Right lobe of liver (tissue), 6 donors: ENCODE results near the gene MCF2L2. TPM values are rescaled to one million over a fixed set of nuclear protein-coding genes. Genes with fewer than 3 reads are reported as not detected.

Experiments
- ATAC-seq, 4 donors: fragments of 200-7000 bp; cut with Tn5 transposase; one replicate each; pipeline ENCODE4 v1.9.1; 2020; ENCODE audit warnings: mild to moderate bottlenecking in 4 of 4, moderate library complexity in 4 of 4
- DNase-seq, 3 donors: peaks; one replicate each; pipeline ENCODE4 v3.0.0-alpha.2; 2020
- H3K27ac ChIP-seq, 3 donors: fragments of 200-600 bp; one replicate each; pipeline ENCODE4 v1.8.0; 2022
- H3K27me3 ChIP-seq, 2 donors: fragments of 200-600 bp; one replicate each; pipeline ENCODE4 v1.8.0; 2022
- H3K36me3 ChIP-seq, 4 donors: fragments of 200-600 bp; sonication (generic) in 1 of 4; one replicate each; pipeline versions ENCODE4 v1.5.1 to v1.8.0; 2017 to 2022; ENCODE audit warnings: control low read depth in 1 of 4
- H3K4me1 ChIP-seq, 4 donors: fragments of 200-600 bp; sonication (generic) in 1 of 4; one replicate each; pipeline versions ENCODE4 v1.5.1 to v1.8.0; 2017 to 2022; ENCODE audit warnings: control low read depth in 1 of 4
- H3K4me3 ChIP-seq, 3 donors: fragments of 200-600 bp; one replicate each; pipeline ENCODE4 v1.8.0; 2022
- H3K9me3 ChIP-seq, 4 donors: fragments of 200-600 bp; sonication (generic) in 1 of 4; one replicate each; pipeline versions ENCODE4 v1.5.1 to v1.8.0; 2017 to 2022; ENCODE audit warnings: control low read depth in 1 of 4
- POLR2A ChIP-seq: fragments of 450-650 bp; IDR thresholded peaks from one replicate; pipeline ENCODE4 v1.6.1; 2017; ENCODE audit warnings: antibody characterized with exemption, mild to moderate bottlenecking
- WGBS: methylation state at CpG from one replicate; pipeline ENCODE4 v1.1.6; 2018; ENCODE audit warnings: low coverage, low lambda C conversion rate; ENCODE audit not compliant: insufficient coverage; ENCODE audit errors: missing lambda C conversion rate; 5-methylcytosine and 5-hydroxymethylcytosine counted together
- intact Hi-C, 2 donors: fragments of 100-400 bp; cut with DNase I; formaldehyde crosslinking; loops; one replicate each; pipeline versions ENCODE4 v1.11.2 to v1.14.1; 2022
- total RNA-seq, 6 experiments: library from RNA; depleted of rRNA in 2 of 6; stranded (reverse); fragments of >200 nt in 2 of 6; fragmentation: NEBNext Ultra II Directional in 3 of 6; extraction: Animal tissue kit (Norgen Biotek cat#: 25700) in 3 of 6; gene quantifications; one replicate each; pipeline versions ENCODE4 v1.1.0 to v1.2.4, GENCODE V29; 2016 to 2023
- TF ChIP-seq, protein P1 (sequence below), 4 donors: fragments of 200-600 bp in 3 of 4; fragments of 450-650 bp in 1 of 4; IDR thresholded peaks; one replicate each; pipeline versions ENCODE4 v1.5.1 to v1.8.0; 2016 to 2022; ENCODE audit warnings: antibody characterized with exemption in 4 of 4, mild to moderate bottlenecking in 2 of 4
- donor health status: DM: no; HTN: yes; CAD: no.
- donor health status: DM: no; HTN: no; CAD: no.
- donor health status: DM: no; HTN: no; CAD: no.
- donor health status: DM: no; HTN: yes; CAD: no.
- donor health status: DM: no; HTN: yes; CAD: no.

MCF2L2 gene
- total RNA-seq, 6 experiments from 2014 or later, result 0.07 to 0.19 (median 0.17) TPM; not detected in 1

DNA sequence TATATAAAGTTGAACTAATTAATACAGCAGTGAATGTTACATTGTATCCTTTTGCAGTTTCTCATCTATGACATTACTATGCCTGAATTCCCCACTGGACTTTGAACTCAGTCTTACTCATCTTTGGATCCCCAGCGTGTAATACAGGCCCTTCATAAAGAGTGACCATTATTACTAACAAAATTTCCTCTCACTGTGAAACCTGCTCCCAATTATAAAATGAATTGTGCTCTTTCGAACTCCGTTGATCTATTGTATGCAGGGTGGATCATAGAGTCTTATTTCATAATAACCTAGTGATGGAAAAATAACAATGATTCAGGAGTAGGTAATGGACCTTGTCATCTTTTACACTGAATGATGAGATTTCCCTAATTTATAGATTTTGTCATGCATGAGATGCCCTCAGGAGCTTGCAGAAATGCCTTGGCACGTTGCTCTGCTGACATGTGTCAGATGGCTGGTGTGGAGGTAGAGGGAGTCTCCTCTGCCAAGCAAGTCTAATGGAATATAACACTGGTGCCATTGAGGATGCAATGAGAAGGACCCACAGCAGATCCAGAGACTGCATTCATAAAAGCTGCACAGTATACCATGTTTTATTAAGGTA is 149.8 kb downstream of the MCF2L2 start:
- no peaks in the 10 kb centered on the region for H3K27me3 ChIP-seq
- H3K4me1 ChIP-seq, result no peaks in the 10 kb centered on the region
- H3K4me3 ChIP-seq, result no peak overlapping the region
- H3K27ac ChIP-seq, result no peak overlapping the region
- intact Hi-C loops, result no loop called here
- WGBS, result 72% methylated on average over 3 of the region's 4 CpGs
- TF ChIP-seq, protein P1, sequence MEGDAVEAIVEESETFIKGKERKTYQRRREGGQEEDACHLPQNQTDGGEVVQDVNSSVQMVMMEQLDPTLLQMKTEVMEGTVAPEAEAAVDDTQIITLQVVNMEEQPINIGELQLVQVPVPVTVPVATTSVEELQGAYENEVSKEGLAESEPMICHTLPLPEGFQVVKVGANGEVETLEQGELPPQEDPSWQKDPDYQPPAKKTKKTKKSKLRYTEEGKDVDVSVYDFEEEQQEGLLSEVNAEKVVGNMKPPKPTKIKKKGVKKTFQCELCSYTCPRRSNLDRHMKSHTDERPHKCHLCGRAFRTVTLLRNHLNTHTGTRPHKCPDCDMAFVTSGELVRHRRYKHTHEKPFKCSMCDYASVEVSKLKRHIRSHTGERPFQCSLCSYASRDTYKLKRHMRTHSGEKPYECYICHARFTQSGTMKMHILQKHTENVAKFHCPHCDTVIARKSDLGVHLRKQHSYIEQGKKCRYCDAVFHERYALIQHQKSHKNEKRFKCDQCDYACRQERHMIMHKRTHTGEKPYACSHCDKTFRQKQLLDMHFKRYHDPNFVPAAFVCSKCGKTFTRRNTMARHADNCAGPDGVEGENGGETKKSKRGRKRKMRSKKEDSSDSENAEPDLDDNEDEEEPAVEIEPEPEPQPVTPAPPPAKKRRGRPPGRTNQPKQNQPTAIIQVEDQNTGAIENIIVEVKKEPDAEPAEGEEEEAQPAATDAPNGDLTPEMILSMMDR (IDR thresholded peaks at IDR 0.05), result no peak
- TF ChIP-seq POLR2A, result no peak
- ATAC-seq, result peak in 1 of 4 donors; percentile 91
- no peaks in the 10 kb centered on the region for H3K9me3 ChIP-seq
- H3K36me3 ChIP-seq, result no peaks in the 10 kb centered on the region
- no peak for DNase-seq

DNA sequence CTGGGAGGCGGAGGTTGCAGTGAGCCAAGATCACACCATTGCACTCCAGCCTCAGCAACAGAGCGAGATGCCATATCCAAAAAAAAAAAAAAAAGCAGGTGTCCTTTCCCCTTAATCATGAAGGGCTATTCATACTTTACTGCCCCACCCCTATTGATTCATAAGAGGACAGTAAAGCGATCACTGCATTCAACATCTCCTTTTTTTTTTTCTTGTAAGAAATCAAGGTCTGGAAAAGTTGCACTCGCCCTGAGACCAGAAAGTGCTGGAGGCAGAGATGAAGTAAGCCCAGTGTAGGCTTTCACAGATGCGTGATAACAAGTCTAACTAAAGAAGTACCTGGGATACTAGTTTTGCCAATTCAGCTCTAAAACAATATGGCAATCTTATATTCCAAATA is 151.2 kb downstream of the MCF2L2 start:
- no peaks in the 10 kb centered on the region for H3K9me3 ChIP-seq
- ATAC-seq, result no peak
- no peak overlapping the region for H3K27ac ChIP-seq
- whole genome bisulfite sequencing, result 81% methylated on average over 4 of the region's 5 CpGs
- intact Hi-C loops, result no loop called here
- H3K4me1 ChIP-seq, result no peaks in the 10 kb centered on the region
- TF ChIP-seq POLR2A, result no peak
- TF ChIP-seq, protein P1 (IDR thresholded peaks at IDR 0.05), result no peak
- DNase-seq, result no peak
- H3K36me3 ChIP-seq, result no peaks in the 10 kb centered on the region
- no peaks in the 10 kb centered on the region for H3K27me3 ChIP-seq
- H3K4me3 ChIP-seq, result no peak overlapping the region

DNA sequence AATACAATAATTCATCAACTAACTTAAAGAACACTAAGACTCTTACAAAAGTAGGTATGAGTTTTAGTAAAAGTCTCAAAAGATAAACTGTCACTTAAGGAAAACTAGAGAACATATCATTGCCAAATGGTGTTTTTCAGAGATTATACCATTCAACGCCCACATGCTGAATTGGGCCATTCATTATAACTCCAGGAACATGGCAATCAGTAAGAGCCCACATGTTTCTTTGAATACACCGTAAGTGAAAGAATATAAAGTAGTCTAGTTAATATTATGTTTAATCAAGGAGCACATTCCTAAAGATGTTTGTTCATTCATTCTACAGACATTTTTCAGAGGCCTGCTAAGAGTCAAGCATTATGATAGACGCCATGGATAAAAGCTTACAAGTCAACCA is 152.5 kb downstream of the MCF2L2 start:
- DNase-seq (no peak), ATAC-seq (no peak)
- H3K9me3 ChIP-seq, result no peaks in the 10 kb centered on the region
- H3K36me3 ChIP-seq, result no peaks in the 10 kb centered on the region
- H3K4me1 ChIP-seq, result no peaks in the 10 kb centered on the region
- no peak overlapping the region for H3K27ac ChIP-seq
- no peak overlapping the region for H3K4me3 ChIP-seq
- intact Hi-C loops, result no loop called here
- WGBS, result 83% methylated on average over 3 of the region's 3 CpGs
- no peaks in the 10 kb centered on the region for H3K27me3 ChIP-seq
- TF ChIP-seq POLR2A, result no peak
- TF ChIP-seq, protein P1 (IDR thresholded peaks at IDR 0.05), result no peak

DNA sequence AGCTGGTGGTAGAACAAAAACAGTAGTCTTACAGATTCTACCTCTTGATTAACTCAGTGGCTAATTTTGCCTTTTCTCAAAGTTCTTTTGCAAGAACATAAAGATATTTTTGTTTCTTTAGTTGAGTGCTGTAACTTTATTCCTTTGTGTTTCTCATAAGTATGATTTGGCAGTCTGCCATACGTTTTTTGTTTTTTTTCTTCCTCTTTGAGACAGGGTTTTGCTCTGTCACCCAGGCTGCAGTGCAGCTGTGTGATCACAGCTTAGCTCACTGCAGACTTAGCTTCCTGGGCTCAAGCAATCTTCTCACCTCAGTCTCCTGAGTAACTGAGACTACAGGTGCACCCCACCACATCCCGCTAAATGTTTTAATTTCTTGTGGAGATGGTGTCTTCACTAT is 153.0 kb downstream of the MCF2L2 start:
- Histone ChIP-seq H3K27ac (no peak overlapping the region), H3K4me3 (no peak overlapping the region), H3K4me1 (no peaks in the 10 kb centered on the region), H3K36me3 (no peaks in the 10 kb centered on the region), H3K27me3 (no peaks in the 10 kb centered on the region), H3K9me3 (no peaks in the 10 kb centered on the region)
- no peak for DNase-seq
- intact Hi-C loops, result no loop called here
- 43% methylated on average over 2 of the region's 2 CpGs for WGBS
- TF ChIP-seq, protein P1 (IDR thresholded peaks at IDR 0.05), result no peak
- no peak for TF ChIP-seq POLR2A
- peak in 3 of 4 donors; percentile 35 to 51 (median 49) for ATAC-seq

DNA sequence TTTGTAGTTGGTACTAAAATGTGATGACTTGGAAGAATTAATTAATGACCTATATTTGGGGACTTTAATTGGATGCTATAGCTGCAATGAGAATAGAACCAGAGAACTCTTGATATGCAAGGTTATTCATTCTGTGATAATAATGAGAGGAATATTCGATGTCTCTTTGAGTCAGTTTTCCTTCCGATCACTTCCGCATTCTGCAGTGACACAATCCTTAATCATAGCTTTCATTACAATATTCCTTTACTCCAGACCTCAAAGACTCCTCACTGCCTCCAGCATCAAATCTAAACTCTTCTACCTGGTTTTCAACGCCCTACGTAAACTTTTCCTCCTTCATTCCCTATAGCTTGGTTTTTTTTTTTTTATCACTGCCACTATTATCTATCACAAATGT is 153.8 kb downstream of the MCF2L2 start:
- 77% methylated on average over 5 of the region's 5 CpGs for WGBS

More for the DNA sequence above, 153.8 kb downstream of the MCF2L2 start:
- Histone ChIP-seq H3K27me3 (no peaks in the 10 kb centered on the region), H3K27ac (no peak overlapping the region), H3K4me3 (no peak overlapping the region), H3K36me3 (no peaks in the 10 kb centered on the region), H3K9me3 (no peaks in the 10 kb centered on the region), H3K4me1 (no peaks in the 10 kb centered on the region)
- DNase-seq, result no peak
- no peak for ATAC-seq
- no peak for TF ChIP-seq POLR2A
- TF ChIP-seq, protein P1 (IDR thresholded peaks at IDR 0.05), result no peak
- intact Hi-C loops, result no loop called here
